Measurements from ENCODE around the gene SGTB.

GRCh38 chr5:65721050-65721719, 724 bp downstream of the SGTB start:
- TF ChIP-seq POLR2AphosphoS5 (IDR thresholded peaks at IDR 0.05; ENCODE audit: borderline replicate concordance, low read depth, low read length) = no peak
- no peak for TF ChIP-seq EZH2 (IDR thresholded peaks at IDR 0.05)
